ENCODE data around the gene ARHGAP12.
"Not testable (repeated sequence)": the region's sequence is repeated elsewhere in the genome, so short reads cannot be mapped to it uniquely, and the experiment has no call there.

The ARHGAP12 gene

GRCh38 chr10:31774928-31775650 is 153.5 kb downstream of the ARHGAP12 start:
- DNase-seq (ENCODE audit: insufficient read length, low spot score) (no peak), FAIRE-seq (no peak)

- no peak for DNase-seq (ENCODE audit: insufficient read length, low spot score)
- no peak for FAIRE-seq
Observed at GRCh38 chr10:31774299-31774900, 154.2 kb downstream of the ARHGAP12 start.

GRCh38 chr10:31773749-31774298 is 154.8 kb downstream of the ARHGAP12 start:
- no peak for FAIRE-seq

GRCh38 chr10:31771331-31771831 is 157.2 kb downstream of the ARHGAP12 start:
- FAIRE-seq (no peak), DNase-seq (ENCODE audit: insufficient read length, low spot score) (no peak)

More at GRCh38 chr10:31773749-31774298, 154.8 kb downstream of the ARHGAP12 start:
- DNase-seq (ENCODE audit: insufficient read length, low spot score) = no peak

- peak; percentile 82 for FAIRE-seq
- DNase-seq (ENCODE audit: insufficient read length, low spot score) = peak; percentile 55
Observed at GRCh38 chr10:31770307-31770902, 158.2 kb downstream of the ARHGAP12 start.

- DNase-seq (ENCODE audit: insufficient read length, low spot score) (no peak), FAIRE-seq (no peak)
Observed at GRCh38 chr10:31769564-31769963, 159.1 kb downstream of the ARHGAP12 start.

- DNase-seq (ENCODE audit: insufficient read length, low spot score); FAIRE-seq: not testable (repeated sequence)
Observed at GRCh38 chr10:31768935-31769334, 159.7 kb downstream of the ARHGAP12 start.

- DNase-seq (ENCODE audit: insufficient read length, low spot score) (no peak), FAIRE-seq (no peak)
Observed at GRCh38 chr10:31768467-31768866, 160.2 kb downstream of the ARHGAP12 start.

GRCh38 chr10:31765541-31765940 is 163.1 kb downstream of the ARHGAP12 start:
- no peak for DNase-seq (ENCODE audit: insufficient read length, low spot score)
- no peak for FAIRE-seq

GRCh38 chr10:31762316-31762715 is 166.3 kb downstream of the ARHGAP12 start:
- FAIRE-seq (no peak), DNase-seq (ENCODE audit: insufficient read length, low spot score) (no peak)

GRCh38 chr10:31761156-31761555 is 167.5 kb downstream of the ARHGAP12 start:
- FAIRE-seq (no peak), DNase-seq (ENCODE audit: insufficient read length, low spot score) (no peak)

GRCh38 chr10:31760674-31761081 is 168.0 kb downstream of the ARHGAP12 start:
- no peak for DNase-seq (ENCODE audit: insufficient read length, low spot score)
- FAIRE-seq = no peak

- peak; percentile 93 for DNase-seq (ENCODE audit: insufficient read length, low spot score)
- peak; percentile 95 for FAIRE-seq
Observed at GRCh38 chr10:31759799-31760626, 168.6 kb downstream of the ARHGAP12 start.

- DNase-seq (ENCODE audit: insufficient read length, low spot score) (no peak), FAIRE-seq (peak; percentile 79)
Observed at GRCh38 chr10:31759124-31759798, 169.4 kb downstream of the ARHGAP12 start.

GRCh38 chr10:31758495-31758894 is 170.1 kb downstream of the ARHGAP12 start:
- no peak for DNase-seq (ENCODE audit: insufficient read length, low spot score)
- FAIRE-seq = no peak

- DNase-seq (ENCODE audit: insufficient read length, low spot score) = no peak
- FAIRE-seq = no peak
Observed at GRCh38 chr10:31757831-31758230, 170.8 kb downstream of the ARHGAP12 start.

GRCh38 chr10:31757386-31757791 is 171.2 kb downstream of the ARHGAP12 start:
- FAIRE-seq = no peak
- no peak for DNase-seq (ENCODE audit: insufficient read length, low spot score)

GRCh38 chr10:31756729-31757110 is 171.9 kb downstream of the ARHGAP12 start:
- no peak for FAIRE-seq

GRCh38 chr10:31756101-31756728 is 172.4 kb downstream of the ARHGAP12 start:
- no peak for DNase-seq (ENCODE audit: insufficient read length, low spot score)
- no peak for FAIRE-seq

More at GRCh38 chr10:31756729-31757110, 171.9 kb downstream of the ARHGAP12 start:
- no peak for DNase-seq (ENCODE audit: insufficient read length, low spot score)

Data from GM19239 (cell line).